Esophagus squamous epithelium (tissue), 5 donors: ENCODE results near the gene ALG1. TPM values are rescaled to one million over a fixed set of nuclear protein-coding genes. Genes with fewer than 3 reads are reported as not detected.

ENCODE experiments used
- DNase-seq: peaks from one replicate; lab custom pipeline; 2025; lab: John Stamatoyannopoulos, UW
- H3K27ac ChIP-seq, 4 donors: fragments of 200-600 bp; sonication (generic); one replicate each; pipeline ENCODE4 v1.5.1; 2016 to 2019; ENCODE audit warnings: mild to moderate bottlenecking in 1 of 4
- H3K27me3 ChIP-seq, 4 donors: fragments of 200-600 bp; sonication (generic); 1 replicate in 3 of 4; 2 replicates in 1 of 4; pipeline versions ENCODE4 v1.5.1 to v1.6.0; 2017 to 2021; ENCODE audit warnings: antibody characterized with exemption in 1 of 4
- H3K36me3 ChIP-seq, 3 donors: fragments of 200-600 bp; sonication (generic); one replicate each; pipeline ENCODE4 v1.5.1; 2016 to 2019
- H3K4me1 ChIP-seq, 3 donors: fragments of 200-600 bp; sonication (generic); one replicate each; pipeline ENCODE4 v1.5.1; 2017 to 2019
- H3K4me3 ChIP-seq, 4 donors: fragments of 200-600 bp; sonication (generic); 1 replicate in 3 of 4; 2 replicates in 1 of 4; pipeline ENCODE4 v1.5.1; 2016 to 2019; ENCODE audit warnings: mild to moderate bottlenecking in 2 of 4, moderate library complexity in 1 of 4
- H3K9me3 ChIP-seq, 3 donors: fragments of 200-600 bp; sonication (generic); one replicate each; pipeline ENCODE4 v1.5.1; 2016 to 2019
- POLR2A ChIP-seq, 4 donors: fragments of 450-650 bp; IDR thresholded peaks; one replicate each; pipeline ENCODE4 v1.6.1; 2017; ENCODE audit warnings: antibody characterized with exemption in 4 of 4, mild to moderate bottlenecking in 4 of 4, moderate library complexity in 3 of 4
- WGBS, 2 donors: methylation state at CpG; one replicate each; pipeline ENCODE4 v1.1.5; 2018; 5-methylcytosine and 5-hydroxymethylcytosine counted together
- intact Hi-C: fragments of 100-400 bp; cut with DNase I; formaldehyde crosslinking; loops from one replicate; pipeline ENCODE4 v1.15.0; 2022
- total RNA-seq, 4 donors: library from RNA; depleted of rRNA; stranded (reverse); fragments of >200 nt; gene quantifications; one replicate each; pipeline ENCODE4 v1.1.0, GENCODE V29; 2016
- TF ChIP-seq, protein P1 (sequence below), 6 experiments: fragments of 450-650 bp in 4 of 6; fragments of 200-600 bp in 2 of 6; sonication (generic) in 2 of 6; IDR thresholded peaks; one replicate each; pipeline ENCODE4 v1.5.1; 2016 to 2019; ENCODE audit warnings: antibody characterized with exemption in 6 of 6, mild to moderate bottlenecking in 4 of 6, moderate library complexity in 4 of 6
- donor health status: DM: yes; HTN: yes; CAD: no.

The ALG1 gene
- total RNA-seq, 4 donors from 2014 or later = 14.9 to 18.7 (median 16.5) TPM

DNA sequence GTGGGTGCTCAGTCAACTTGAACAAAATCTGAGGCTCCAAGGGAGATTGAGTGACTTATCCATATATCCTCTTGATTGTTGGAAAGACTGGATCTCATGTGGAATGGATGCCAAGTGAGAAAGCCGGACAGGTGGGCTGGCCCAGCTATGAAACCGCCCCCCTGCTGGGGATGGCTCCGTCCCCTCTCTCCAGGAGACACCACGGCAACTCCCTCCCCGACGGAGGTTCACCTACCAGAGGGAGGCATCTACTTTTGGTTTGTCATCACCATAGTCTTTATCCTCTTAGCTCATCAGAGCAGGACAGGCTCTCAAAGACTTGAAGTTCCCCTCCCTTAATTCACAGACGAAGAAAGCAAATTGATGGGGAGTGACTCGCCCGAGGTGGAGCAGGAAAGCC, 1.8 kb upstream of the ALG1 start:
- no peak overlapping the region for H3K4me3 ChIP-seq
- no peak for DNase-seq
- peaks cover 0 to 16% (median 0%) of the 10 kb centered on the region in 3 donors for H3K36me3 ChIP-seq
- H3K4me1 ChIP-seq = peaks cover 0 to 37% (median 10%) of the 10 kb centered on the region in 3 donors
- 86 to 100% methylated on average over 1 to 7 of the region's 9 CpGs for WGBS, 2 donors
- intact Hi-C loops = no loop called here
- TF ChIP-seq POLR2A (IDR thresholded peaks at IDR 0.05) = no peak
- TF ChIP-seq, protein P1, sequence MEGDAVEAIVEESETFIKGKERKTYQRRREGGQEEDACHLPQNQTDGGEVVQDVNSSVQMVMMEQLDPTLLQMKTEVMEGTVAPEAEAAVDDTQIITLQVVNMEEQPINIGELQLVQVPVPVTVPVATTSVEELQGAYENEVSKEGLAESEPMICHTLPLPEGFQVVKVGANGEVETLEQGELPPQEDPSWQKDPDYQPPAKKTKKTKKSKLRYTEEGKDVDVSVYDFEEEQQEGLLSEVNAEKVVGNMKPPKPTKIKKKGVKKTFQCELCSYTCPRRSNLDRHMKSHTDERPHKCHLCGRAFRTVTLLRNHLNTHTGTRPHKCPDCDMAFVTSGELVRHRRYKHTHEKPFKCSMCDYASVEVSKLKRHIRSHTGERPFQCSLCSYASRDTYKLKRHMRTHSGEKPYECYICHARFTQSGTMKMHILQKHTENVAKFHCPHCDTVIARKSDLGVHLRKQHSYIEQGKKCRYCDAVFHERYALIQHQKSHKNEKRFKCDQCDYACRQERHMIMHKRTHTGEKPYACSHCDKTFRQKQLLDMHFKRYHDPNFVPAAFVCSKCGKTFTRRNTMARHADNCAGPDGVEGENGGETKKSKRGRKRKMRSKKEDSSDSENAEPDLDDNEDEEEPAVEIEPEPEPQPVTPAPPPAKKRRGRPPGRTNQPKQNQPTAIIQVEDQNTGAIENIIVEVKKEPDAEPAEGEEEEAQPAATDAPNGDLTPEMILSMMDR (IDR thresholded peaks at IDR 0.05) = no peak
- no peak overlapping the region for H3K27ac ChIP-seq
- H3K9me3 ChIP-seq = no peaks in the 10 kb centered on the region
- H3K27me3 ChIP-seq = no peaks in the 10 kb centered on the region

DNA sequence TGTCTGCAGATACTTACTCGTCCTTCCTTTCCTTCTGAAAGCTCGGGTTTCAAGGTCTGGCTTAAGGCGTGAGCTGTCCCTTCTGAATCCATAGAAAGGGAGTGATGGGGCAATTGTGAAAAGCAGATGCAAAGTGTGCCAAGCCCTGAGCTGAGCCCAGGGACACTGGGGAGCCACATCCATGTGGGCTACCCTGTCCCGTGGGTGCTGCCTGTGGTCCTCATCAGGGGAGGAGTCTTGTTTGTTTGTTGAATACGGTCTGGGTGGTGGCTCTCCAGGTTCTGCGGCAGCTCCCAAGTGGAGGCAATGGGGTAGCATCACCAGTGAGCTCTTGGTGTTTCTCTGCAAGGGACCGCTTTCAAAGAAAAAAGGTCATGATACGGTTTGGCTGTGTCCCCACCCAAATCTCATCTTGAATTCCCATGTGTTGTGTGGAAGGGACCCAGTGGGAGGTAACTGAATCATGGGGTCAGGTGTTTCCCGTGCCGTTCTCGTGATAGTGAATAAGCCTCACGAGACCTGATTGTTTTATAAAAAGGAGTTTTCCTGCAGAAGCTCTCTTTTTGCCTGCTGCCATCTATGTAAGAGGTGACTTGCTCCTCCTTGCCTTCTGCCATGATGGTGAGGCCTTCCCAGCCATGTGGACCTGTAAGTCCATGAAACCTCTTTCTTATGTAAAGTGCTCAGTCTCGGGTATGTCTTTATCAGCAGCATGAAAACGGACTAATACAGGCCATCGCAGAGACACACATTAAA, 1.0 kb upstream of the ALG1 start:
- TF ChIP-seq POLR2A (IDR thresholded peaks at IDR 0.05) = no peak
- TF ChIP-seq, protein P1 (IDR thresholded peaks at IDR 0.05) = no peak
- Histone ChIP-seq H3K27ac (peak overlapping the region in 3 of 4 donors; percentile 78 to 86 (median 80)), H3K36me3 (peaks cover 0 to 24% (median 0%) of the 10 kb centered on the region in 3 donors), H3K4me3 (no peak overlapping the region), H3K27me3 (no peaks in the 10 kb centered on the region), H3K4me1 (peaks cover 0 to 29% (median 10%) of the 10 kb centered on the region in 3 donors), H3K9me3 (no peaks in the 10 kb centered on the region)
- WGBS, 2 donors = 78 to 90% methylated on average over 8 to 14 of the region's 15 CpGs
- intact Hi-C loops = no loop called here
- DNase-seq = no peak

DNA sequence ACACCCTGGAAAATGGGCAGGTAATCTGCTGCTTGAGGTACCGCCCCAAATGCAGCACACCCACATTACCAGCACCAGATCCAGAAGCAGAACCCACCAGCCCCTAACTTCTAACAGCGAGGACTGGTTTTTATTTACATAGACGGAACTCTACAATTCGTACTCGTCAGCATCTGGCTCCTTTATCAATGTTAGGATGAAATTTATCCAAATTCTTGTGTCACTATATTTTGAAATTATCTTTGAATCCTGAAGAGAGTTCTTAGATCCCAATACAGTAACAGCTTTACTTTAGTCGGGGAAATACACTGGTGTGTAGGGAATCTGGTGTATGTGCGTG, 332 bp upstream of the ALG1 start:
- no peak for TF ChIP-seq POLR2A (IDR thresholded peaks at IDR 0.05)
- TF ChIP-seq, protein P1 (IDR thresholded peaks at IDR 0.05) = no peak
- DNase-seq = no peak
- H3K9me3 ChIP-seq = no peaks in the 10 kb centered on the region

DNA sequence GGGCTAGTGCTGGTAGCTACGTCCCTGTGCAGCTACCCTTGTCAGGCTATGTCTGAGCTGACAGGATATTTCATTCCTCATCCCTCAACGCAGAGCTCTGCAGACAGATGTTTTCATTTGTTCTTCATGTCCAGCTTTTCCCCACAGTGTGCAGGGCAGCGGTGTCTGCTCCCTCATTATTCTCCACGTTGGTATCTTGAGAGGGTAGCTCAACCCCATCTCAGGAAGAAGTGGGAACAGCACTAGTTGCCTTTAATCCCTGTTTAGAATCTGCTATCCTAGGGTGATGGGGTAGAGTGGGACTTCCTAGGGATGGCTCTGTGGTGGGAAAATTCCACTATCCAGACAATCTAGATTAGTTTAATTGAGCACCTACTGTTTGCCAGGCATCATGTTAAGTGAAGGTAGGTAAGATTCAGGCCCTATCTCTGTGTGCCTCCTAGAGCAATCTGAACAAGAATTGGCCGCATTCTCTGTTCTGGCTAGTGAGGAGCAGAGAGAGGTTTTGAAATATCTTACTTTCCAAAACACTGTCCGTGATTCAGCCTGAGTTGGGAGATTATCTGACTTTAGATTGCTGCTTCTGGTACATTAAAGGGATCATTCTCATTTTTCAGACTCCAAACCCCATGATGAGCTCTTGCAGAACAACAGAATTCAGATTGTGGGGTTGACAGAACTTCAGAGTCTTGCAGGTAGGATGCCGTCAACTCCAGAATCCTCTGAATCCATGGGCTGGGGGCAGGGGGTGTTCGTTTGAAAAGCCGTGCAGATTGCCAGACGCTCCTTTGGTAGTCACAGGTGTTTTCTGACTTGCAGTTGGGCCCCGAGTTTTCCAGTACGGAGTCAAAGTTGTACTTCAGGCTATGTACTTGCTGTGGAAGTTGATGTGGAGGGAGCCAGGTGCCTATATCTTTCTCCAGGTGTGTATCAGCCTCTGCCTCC, 963 bp downstream of the ALG1 start:
- Histone ChIP-seq H3K36me3 (peaks cover 0 to 44% (median 0%) of the 10 kb centered on the region in 3 donors), H3K9me3 (no peaks in the 10 kb centered on the region), H3K4me1 (peaks cover 0 to 24% (median 10%) of the 10 kb centered on the region in 3 donors), H3K27ac (peak overlapping the region; percentile 69 to 86 (median 79)), H3K4me3 (peak overlapping the region; percentile 58 to 84 (median 82)), H3K27me3 (no peaks in the 10 kb centered on the region)
- WGBS, 2 donors = 43 to 54% methylated on average over 8 of the region's 12 CpGs
- TF ChIP-seq, protein P1 (IDR thresholded peaks at IDR 0.05) = no peak
- no peak for TF ChIP-seq POLR2A (IDR thresholded peaks at IDR 0.05)
- intact Hi-C loops = no loop called here
- DNase-seq = no peak

More for the DNA sequence above, 332 bp upstream of the ALG1 start:
- intact Hi-C loops = no loop called here
- peaks cover 0 to 24% (median 10%) of the 10 kb centered on the region in 3 donors for H3K4me1 ChIP-seq
- WGBS, 2 donors = 46 to 48% methylated on average over 7 of the region's 7 CpGs
- peaks cover 0 to 31% (median 0%) of the 10 kb centered on the region in 3 donors for H3K36me3 ChIP-seq
- H3K27me3 ChIP-seq = no peaks in the 10 kb centered on the region
- peak overlapping the region; percentile 69 to 86 (median 79) for H3K27ac ChIP-seq
- peak overlapping the region; percentile 58 to 84 (median 82) for H3K4me3 ChIP-seq
